Esophagus (tissue), 2 donors: Measurements from ENCODE around the gene PKNOX2. TPM values are rescaled to one million over a fixed set of nuclear protein-coding genes. Genes with fewer than 3 reads are reported as not detected.

Experiments used
- H3K27ac ChIP-seq, 2 donors: one replicate each; pipeline ENCODE4 v1.5.1; 2013; ENCODE audit warnings: low read depth in 2 of 2, mild to moderate bottlenecking in 2 of 2, inconsistent platforms in 1 of 2, low read length in 1 of 2, moderate library complexity in 1 of 2
- H3K27me3 ChIP-seq, 2 donors: one replicate each; pipeline ENCODE4 v1.6.1; 2013; ENCODE audit warnings: low read length in 2 of 2, control low read depth in 1 of 2, mild to moderate bottlenecking in 1 of 2; ENCODE audit not compliant: insufficient read depth in 2 of 2, control insufficient read depth in 1 of 2
- H3K36me3 ChIP-seq, 2 donors: one replicate each; pipeline ENCODE4 v1.6.1; 2013; ENCODE audit warnings: low read length in 1 of 2; ENCODE audit not compliant: control insufficient read depth in 2 of 2, insufficient read depth in 2 of 2
- H3K4me1 ChIP-seq, 2 donors: one replicate each; pipeline ENCODE4 v1.6.1; 2013; ENCODE audit warnings: low read length in 1 of 2; ENCODE audit not compliant: control insufficient read depth in 2 of 2, insufficient read depth in 2 of 2
- H3K4me3 ChIP-seq, 2 donors: one replicate each; pipeline ENCODE4 v1.5.1; 2013; ENCODE audit warnings: low read length in 2 of 2, mild to moderate bottlenecking in 2 of 2, low read depth in 1 of 2, moderate library complexity in 1 of 2
- H3K9me3 ChIP-seq, 2 donors: one replicate each; pipeline ENCODE4 v1.6.1; 2013; ENCODE audit warnings: mild to moderate bottlenecking in 2 of 2, low read depth in 1 of 2, low read length in 1 of 2, moderate library complexity in 1 of 2; ENCODE audit not compliant: control insufficient read depth in 2 of 2, insufficient read depth in 1 of 2
- WGBS, 2 donors: extraction: QIAGEN DNeasy Blood & Tissue Kit; methylation state at CpG; one replicate each; pipeline ENCODE4 v1.1.7; 2013; 5-methylcytosine and 5-hydroxymethylcytosine counted together
- polyA plus RNA-seq, 2 donors: library from polyadenylated mRNA; stranded (reverse); fragments of 200-250 nt; gene quantifications; one replicate each; pipeline ENCODE4 v1.2.3, GENCODE V29; 2013
- donor health status: healthy with polysubstance abuse.
- donor health status: Bipolar disorder and iron deficiency.

Gene PKNOX2
- polyA plus RNA-seq, 2 donors, result 0.24 to 0.43 TPM

GRCh38 chr11:125236072-125236825 is 71.7 kb downstream of the PKNOX2 start:
- Histone ChIP-seq H3K4me1 (peaks cover 0 to 2% of the 10 kb centered on the region in 2 donors), H3K27me3 (no peaks in the 10 kb centered on the region), H3K27ac (no peak overlapping the region), H3K9me3 (peaks cover 0 to 2% of the 10 kb centered on the region in 2 donors), H3K4me3 (no peak overlapping the region), H3K36me3 (no peaks in the 10 kb centered on the region)
- 79 to 85% methylated on average over 24 of the region's 24 CpGs for WGBS, 2 donors

- no peak overlapping the region for H3K4me3 ChIP-seq
- no peaks in the 10 kb centered on the region for H3K36me3 ChIP-seq
- no peaks in the 10 kb centered on the region for H3K4me1 ChIP-seq
- WGBS, 2 donors, result 75 to 80% methylated on average over 26 of the region's 26 CpGs
- H3K27me3 ChIP-seq, result no peaks in the 10 kb centered on the region
- no peak overlapping the region for H3K27ac ChIP-seq
- no peaks in the 10 kb centered on the region for H3K9me3 ChIP-seq
Observed at GRCh38 chr11:125239585-125240560, 75.3 kb downstream of the PKNOX2 start.

GRCh38 chr11:125241104-125241503 is 76.6 kb downstream of the PKNOX2 start:
- no peaks in the 10 kb centered on the region for H3K4me1 ChIP-seq
- H3K27me3 ChIP-seq, result no peaks in the 10 kb centered on the region
- H3K36me3 ChIP-seq, result no peaks in the 10 kb centered on the region
- no peaks in the 10 kb centered on the region for H3K9me3 ChIP-seq
- H3K4me3 ChIP-seq, result no peak overlapping the region
- 92 to 95% methylated on average over 5 of the region's 5 CpGs for WGBS, 2 donors
- H3K27ac ChIP-seq, result no peak overlapping the region

- Histone ChIP-seq H3K9me3 (no peaks in the 10 kb centered on the region), H3K27me3 (no peaks in the 10 kb centered on the region), H3K4me1 (no peaks in the 10 kb centered on the region), H3K27ac (no peak overlapping the region), H3K4me3 (no peak overlapping the region), H3K36me3 (no peaks in the 10 kb centered on the region)
- WGBS, 2 donors, result 68 to 79% methylated on average over 11 of the region's 11 CpGs
Observed at GRCh38 chr11:125242141-125242775, 77.7 kb downstream of the PKNOX2 start.

- no peaks in the 10 kb centered on the region for H3K36me3 ChIP-seq
- 67 to 72% methylated on average over 4 of the region's 4 CpGs for WGBS, 2 donors
- no peak overlapping the region for H3K27ac ChIP-seq
- H3K27me3 ChIP-seq, result no peaks in the 10 kb centered on the region
- H3K4me3 ChIP-seq, result no peak overlapping the region
- no peaks in the 10 kb centered on the region for H3K9me3 ChIP-seq
- no peaks in the 10 kb centered on the region for H3K4me1 ChIP-seq
Observed at GRCh38 chr11:125244166-125244565, 79.6 kb downstream of the PKNOX2 start.

- Histone ChIP-seq H3K4me3 (no peak overlapping the region), H3K4me1 (no peaks in the 10 kb centered on the region), H3K27ac (no peak overlapping the region), H3K9me3 (no peaks in the 10 kb centered on the region), H3K36me3 (no peaks in the 10 kb centered on the region), H3K27me3 (no peaks in the 10 kb centered on the region)
- WGBS, 2 donors, result 77 to 81% methylated on average over 4 of the region's 4 CpGs
Observed at GRCh38 chr11:125245299-125245698, 80.7 kb downstream of the PKNOX2 start.

- H3K27me3 ChIP-seq, result no peaks in the 10 kb centered on the region
- no peak overlapping the region for H3K4me3 ChIP-seq
Observed at GRCh38 chr11:125247431-125247830, 82.9 kb downstream of the PKNOX2 start.

GRCh38 chr11:125250318-125251213 is 86.0 kb downstream of the PKNOX2 start:
- H3K27ac ChIP-seq, result no peak overlapping the region

More at GRCh38 chr11:125247431-125247830, 82.9 kb downstream of the PKNOX2 start:
- 73 to 82% methylated on average over 2 of the region's 2 CpGs for WGBS, 2 donors
- no peaks in the 10 kb centered on the region for H3K36me3 ChIP-seq
- no peak overlapping the region for H3K27ac ChIP-seq
- H3K9me3 ChIP-seq, result no peaks in the 10 kb centered on the region
- H3K4me1 ChIP-seq, result no peaks in the 10 kb centered on the region

GRCh38 chr11:125251214-125251545 is 86.6 kb downstream of the PKNOX2 start:
- H3K27me3 ChIP-seq, result no peaks in the 10 kb centered on the region
- no peak overlapping the region for H3K4me3 ChIP-seq
- WGBS, 2 donors, result 95% methylated on average over 5 of the region's 5 CpGs

More at GRCh38 chr11:125250318-125251213, 86.0 kb downstream of the PKNOX2 start:
- no peaks in the 10 kb centered on the region for H3K4me1 ChIP-seq
- WGBS, 2 donors, result 75 to 82% methylated on average over 17 of the region's 17 CpGs
- no peak overlapping the region for H3K4me3 ChIP-seq
- no peaks in the 10 kb centered on the region for H3K9me3 ChIP-seq
- no peaks in the 10 kb centered on the region for H3K36me3 ChIP-seq
- no peaks in the 10 kb centered on the region for H3K27me3 ChIP-seq

More at GRCh38 chr11:125251214-125251545, 86.6 kb downstream of the PKNOX2 start:
- no peaks in the 10 kb centered on the region for H3K9me3 ChIP-seq
- no peaks in the 10 kb centered on the region for H3K36me3 ChIP-seq
- H3K27ac ChIP-seq, result no peak overlapping the region
- H3K4me1 ChIP-seq, result no peaks in the 10 kb centered on the region
